Measurements from ENCODE around the gene ZWILCH. TPM values are rescaled to one million over a fixed set of nuclear protein-coding genes. Genes with fewer than 3 reads are reported as not detected.
"Not testable (repeated sequence)": the region's sequence is repeated elsewhere in the genome, so short reads cannot be mapped to it uniquely, and the experiment has no call there.

The ZWILCH gene
- total RNA-seq, 1 experiment from 2014 or later = 87.0 TPM

- DNase-seq (ENCODE audit: low read depth) = no peak
These were observed 16.6 kb upstream of the ZWILCH start for GRCh38 chr15:66488525-66488924.

- DNase-seq (ENCODE audit: low read depth) = no peak
These were observed 15.8 kb upstream of the ZWILCH start for GRCh38 chr15:66489179-66489791.

- no peak for DNase-seq (ENCODE audit: low read depth)
These were observed 13.3 kb upstream of the ZWILCH start for GRCh38 chr15:66491846-66492245.

GRCh38 chr15:66494262-66494661 is 10.9 kb upstream of the ZWILCH start:
- no peak for DNase-seq (ENCODE audit: low read depth)

GRCh38 chr15:66496951-66497501 is 8.1 kb upstream of the ZWILCH start:
- no peak for DNase-seq (ENCODE audit: low read depth)

- peak; percentile 90 for DNase-seq (ENCODE audit: low read depth)
These were observed 7.3 kb upstream of the ZWILCH start, which contains the start of gene SNAPC5 for GRCh38 chr15:66497502-66498455. SNAPC5 (minus strand) TSS chr15:66497762; CDS start chr15:66497731, 31 bp downstream.

- peak; percentile 46 for DNase-seq (ENCODE audit: low read depth)
These were observed 6.4 kb upstream of the ZWILCH start for GRCh38 chr15:66498501-66499386.

GRCh38 chr15:66500346-66500745 is 4.8 kb upstream of the ZWILCH start:
- DNase-seq (ENCODE audit: low read depth) = not testable (repeated sequence)

GRCh38 chr15:66502491-66502890 is 2.6 kb upstream of the ZWILCH start:
- DNase-seq (ENCODE audit: low read depth) = no peak

- not testable (repeated sequence) for DNase-seq (ENCODE audit: low read depth)
These were observed 2.0 kb upstream of the ZWILCH start for GRCh38 chr15:66503041-66503648.

GRCh38 chr15:66503780-66504562 is 1.2 kb upstream of the ZWILCH start:
- no peak for DNase-seq (ENCODE audit: low read depth)

- DNase-seq (ENCODE audit: low read depth) = no peak
These were observed 295 bp downstream of the ZWILCH start for GRCh38 chr15:66505430-66505811.

GRCh38 chr15:66505818-66506217 is 692 bp downstream of the ZWILCH start:
- no peak for DNase-seq (ENCODE audit: low read depth)

- DNase-seq (ENCODE audit: low read depth) = no peak
These were observed 3.3 kb downstream of the ZWILCH start for GRCh38 chr15:66508293-66508883.

GRCh38 chr15:66514586-66514985 is 9.5 kb downstream of the ZWILCH start:
- no peak for DNase-seq (ENCODE audit: low read depth)

GRCh38 chr15:66515901-66516322 is 10.8 kb downstream of the ZWILCH start:
- peak; percentile 59 for DNase-seq (ENCODE audit: low read depth)

GRCh38 chr15:66523926-66524325 is 18.8 kb downstream of the ZWILCH start:
- DNase-seq (ENCODE audit: low read depth) = no peak

GRCh38 chr15:66524838-66525237 is 19.7 kb downstream of the ZWILCH start:
- DNase-seq (ENCODE audit: low read depth) = no peak

- no peak for DNase-seq (ENCODE audit: low read depth)
These were observed 29.9 kb downstream of the ZWILCH start for GRCh38 chr15:66535056-66535455.

GRCh38 chr15:66542896-66543295 is 37.8 kb downstream of the ZWILCH start:
- DNase-seq (ENCODE audit: low read depth) = no peak

Measured in RPMI7951 (cell line).